Dermis lymphatic vessel endothelial cell (primary cell): ENCODE results near the gene IZUMO2. TPM values are rescaled to one million over a fixed set of nuclear protein-coding genes. Genes with fewer than 3 reads are reported as not detected.

ENCODE experiments used
- total RNA-seq: library from RNA; depleted of rRNA; stranded (reverse); fragments of >200 nt; gene quantifications from 2 replicates; pipeline ENCODE4 v1.2.1, GENCODE V29; 2014

The IZUMO2 gene
- not detected in 2 replicates for total RNA-seq

GRCh38 chr19:50162988-50163387, at the start of gene IZUMO2:
TSS of gene IZUMO2 (minus strand) at chr19:50163281. CDS start at chr19:50163194, 87 bp downstream.

GRCh38 chr19:50203281-50204080, 40.4 kb upstream of the IZUMO2 start, which contains the start of gene MYH14:
TSS of gene MYH14 (plus strand) at chr19:50203622. CDS start at chr19:50210366, 6,744 bp downstream.

Other genes starting within 250 kb of the IZUMO2 start
- 2.6 and 3.5 TPM in 2 replicates for gene ATF5, start 234.1 kb downstream of the IZUMO2 start, total RNA-seq
- 16.6 and 17.8 TPM in 2 replicates for gene NUP62, start 233.8 kb downstream of the IZUMO2 start, total RNA-seq
- not detected in 2 replicates for gene SIGLEC11, start 202.1 kb downstream of the IZUMO2 start, total RNA-seq
- gene VRK3, start 137.9 kb downstream of the IZUMO2 start, total RNA-seq = 15.3 and 16.3 TPM in 2 replicates
- gene ZNF473, start 137.3 kb downstream of the IZUMO2 start, total RNA-seq = 3.4 and 6.5 TPM in 2 replicates
- under 0.01 and 0.09 TPM in 2 replicates for gene MYH14, start 40.3 kb upstream of the IZUMO2 start, total RNA-seq
- gene KCNC3, start 166.1 kb upstream of the IZUMO2 start, total RNA-seq = 0.33 and 0.43 TPM in 2 replicates
- gene NAPSA, start 202.4 kb upstream of the IZUMO2 start, total RNA-seq = under 0.01 and 0.11 TPM in 2 replicates
- 53.5 and 66.0 TPM in 2 replicates for gene NR1H2, start 213.2 kb upstream of the IZUMO2 start, total RNA-seq
- gene POLD1, start 221.1 kb upstream of the IZUMO2 start, total RNA-seq = 24.1 and 33.6 TPM in 2 replicates